HG02943 (cell line): ENCODE measurements around the gene CHID1.

Source experiments
- ATAC-seq: cut with Tn5 transposase; IDR thresholded peaks from one replicate; pipeline ENCODE4 v1.9.1; 2021; ENCODE audit warnings: mild to moderate bottlenecking, low read depth, moderate library complexity; ENCODE audit not compliant: unreplicated experiment

The CHID1 gene

GRCh38 chr11:853682-854448, 56.7 kb downstream of the CHID1 start:
- ATAC-seq: no peak

GRCh38 chr11:852762-853161, 57.8 kb downstream of the CHID1 start:
- ATAC-seq: no peak

- ATAC-seq: no peak
Observed at GRCh38 chr11:850775-851763, 59.5 kb downstream of the CHID1 start.

GRCh38 chr11:849951-850774, 60.4 kb downstream of the CHID1 start:
- ATAC-seq: no peak

GRCh38 chr11:849104-849824, 61.3 kb downstream of the CHID1 start:
- no peak for ATAC-seq

- ATAC-seq: no peak
Observed at GRCh38 chr11:848380-848931, 62.2 kb downstream of the CHID1 start.

GRCh38 chr11:847876-848275, 62.7 kb downstream of the CHID1 start:
- ATAC-seq: no peak

GRCh38 chr11:846496-847098, 64.0 kb downstream of the CHID1 start:
- ATAC-seq: no peak

- no peak for ATAC-seq
Observed at GRCh38 chr11:845872-846495, 64.6 kb downstream of the CHID1 start.

- no peak for ATAC-seq
Observed at GRCh38 chr11:844693-845644, 65.6 kb downstream of the CHID1 start.

GRCh38 chr11:843818-844692, 66.6 kb downstream of the CHID1 start:
- ATAC-seq: no peak

GRCh38 chr11:843086-843734, 67.4 kb downstream of the CHID1 start:
- no peak for ATAC-seq

GRCh38 chr11:842370-843002, 68.1 kb downstream of the CHID1 start, which contains the start of the genes POLR2L and TSPAN4:
Gene POLR2L, minus strand, starts transcription at chr11:842529. Its CDS starts 21 bp downstream, at chr11:842508.
Gene TSPAN4, plus strand, starts transcription at chr11:842852. Its CDS starts 7,453 bp downstream, at chr11:850305.
- peak; percentile 71 for ATAC-seq

- peak; percentile 14 for ATAC-seq
Observed at GRCh38 chr11:841981-842369, 68.6 kb downstream of the CHID1 start.

- no peak for ATAC-seq
Observed at GRCh38 chr11:839875-840617, 70.6 kb downstream of the CHID1 start.
